ENCODE results near the gene MAGEA9B.
"Not testable (repeated sequence)": the region's sequence is repeated elsewhere in the genome, so short reads cannot be mapped to it uniquely, and the experiment has no call there.

The MAGEA9B gene

GRCh38 chrX:149587359-149587758, at the start of gene MAGEA9B:
Gene MAGEA9B, minus strand, starts transcription at chrX:149587459. Its CDS starts 4,280 bp downstream, at chrX:149583179.
- H3K4me3 ChIP-seq (ENCODE audit: low read depth in 1 of 2, low read length in 2 of 2); H3K36me3 ChIP-seq (ENCODE audit: control insufficient read depth in 1 of 2, insufficient read depth in 2 of 2, low read length in 2 of 2); H3K27me3 ChIP-seq (ENCODE audit: control insufficient read depth in 1 of 2, insufficient read depth in 2 of 2, low read length in 2 of 2); H3K9me3 ChIP-seq (ENCODE audit: control insufficient read depth in 1 of 2, low read length in 2 of 2); H3K27ac ChIP-seq (ENCODE audit: low read depth, low read length); H3K9ac ChIP-seq (ENCODE audit: low read depth in 1 of 2, low read length in 2 of 2); H3K4me1 ChIP-seq (ENCODE audit: control insufficient read depth in 1 of 2, insufficient read depth in 2 of 2, low read length in 2 of 2): not testable (repeated sequence)

GRCh38 chrX:149633511-149633910, 46.3 kb upstream of the MAGEA9B start:
- Histone ChIP-seq H3K27ac (ENCODE audit: low read depth, low read length) (no peak overlapping the region), H3K36me3 (ENCODE audit: control insufficient read depth in 1 of 2, insufficient read depth in 2 of 2, low read length in 2 of 2) (no peaks in the 10 kb centered on the region), H3K27me3 (ENCODE audit: control insufficient read depth in 1 of 2, insufficient read depth in 2 of 2, low read length in 2 of 2) (no peaks in the 10 kb centered on the region)

GRCh38 chrX:149631234-149632165, 44.2 kb upstream of the MAGEA9B start, which contains the start of gene TMEM185A:
Gene TMEM185A, minus strand, starts transcription at chrX:149631792. Its CDS starts 212 bp downstream, at chrX:149631580.
- Histone ChIP-seq H3K36me3 (ENCODE audit: control insufficient read depth in 1 of 2, insufficient read depth in 2 of 2, low read length in 2 of 2) (no peaks in the 10 kb centered on the region), H3K9ac (ENCODE audit: low read depth in 1 of 2, low read length in 2 of 2) (peak within 1 kb of the TSS; percentile 56 to 57), H3K27me3 (ENCODE audit: control insufficient read depth in 1 of 2, insufficient read depth in 2 of 2, low read length in 2 of 2) (no peaks in the 10 kb centered on the region), H3K4me1 (ENCODE audit: control insufficient read depth in 1 of 2, insufficient read depth in 2 of 2, low read length in 2 of 2) (peaks cover 13 to 16% of the 10 kb centered on the region in 2 donors), H3K27ac (ENCODE audit: low read depth, low read length) (no peak within 1 kb of the TSS), H3K4me3 (ENCODE audit: low read depth in 1 of 2, low read length in 2 of 2) (peak within 1 kb of the TSS; percentile 79 to 80), H3K9me3 (ENCODE audit: control insufficient read depth in 1 of 2, low read length in 2 of 2) (no peaks in the 10 kb centered on the region)

More at GRCh38 chrX:149633511-149633910, 46.3 kb upstream of the MAGEA9B start:
- Histone ChIP-seq H3K4me1 (ENCODE audit: control insufficient read depth in 1 of 2, insufficient read depth in 2 of 2, low read length in 2 of 2) (peaks cover 13 to 16% of the 10 kb centered on the region in 2 donors), H3K9me3 (ENCODE audit: control insufficient read depth in 1 of 2, low read length in 2 of 2) (no peaks in the 10 kb centered on the region), H3K4me3 (ENCODE audit: low read depth in 1 of 2, low read length in 2 of 2) (no peak overlapping the region), H3K9ac (ENCODE audit: low read depth in 1 of 2, low read length in 2 of 2) (no peak overlapping the region)

GRCh38 chrX:149630681-149631233, 43.5 kb upstream of the MAGEA9B start:
- no peaks in the 10 kb centered on the region for H3K27me3 ChIP-seq (ENCODE audit: control insufficient read depth in 1 of 2, insufficient read depth in 2 of 2, low read length in 2 of 2)
- H3K27ac ChIP-seq (ENCODE audit: low read depth, low read length) = no peak overlapping the region
- H3K36me3 ChIP-seq (ENCODE audit: control insufficient read depth in 1 of 2, insufficient read depth in 2 of 2, low read length in 2 of 2) = no peaks in the 10 kb centered on the region
- H3K9ac ChIP-seq (ENCODE audit: low read depth in 1 of 2, low read length in 2 of 2) = peak overlapping the region; percentile 54 to 56
- H3K9me3 ChIP-seq (ENCODE audit: control insufficient read depth in 1 of 2, low read length in 2 of 2) = no peaks in the 10 kb centered on the region
- H3K4me1 ChIP-seq (ENCODE audit: control insufficient read depth in 1 of 2, insufficient read depth in 2 of 2, low read length in 2 of 2) = peaks cover 13 to 16% of the 10 kb centered on the region in 2 donors
- H3K4me3 ChIP-seq (ENCODE audit: low read depth in 1 of 2, low read length in 2 of 2) = peak overlapping the region; percentile 79 to 80

GRCh38 chrX:149629730-149630387, 42.6 kb upstream of the MAGEA9B start:
- H3K4me1 ChIP-seq (ENCODE audit: control insufficient read depth in 1 of 2, insufficient read depth in 2 of 2, low read length in 2 of 2) = peaks cover 13 to 16% of the 10 kb centered on the region in 2 donors
- no peaks in the 10 kb centered on the region for H3K27me3 ChIP-seq (ENCODE audit: control insufficient read depth in 1 of 2, insufficient read depth in 2 of 2, low read length in 2 of 2)
- H3K36me3 ChIP-seq (ENCODE audit: control insufficient read depth in 1 of 2, insufficient read depth in 2 of 2, low read length in 2 of 2) = no peaks in the 10 kb centered on the region
- no peak overlapping the region for H3K27ac ChIP-seq (ENCODE audit: low read depth, low read length)
- no peaks in the 10 kb centered on the region for H3K9me3 ChIP-seq (ENCODE audit: control insufficient read depth in 1 of 2, low read length in 2 of 2)
- no peak overlapping the region for H3K9ac ChIP-seq (ENCODE audit: low read depth in 1 of 2, low read length in 2 of 2)
- peak overlapping the region; percentile 79 to 80 for H3K4me3 ChIP-seq (ENCODE audit: low read depth in 1 of 2, low read length in 2 of 2)

- no peaks in the 10 kb centered on the region for H3K9me3 ChIP-seq (ENCODE audit: control insufficient read depth in 1 of 2, low read length in 2 of 2)
- no peak overlapping the region for H3K27ac ChIP-seq (ENCODE audit: low read depth, low read length)
- H3K4me3 ChIP-seq (ENCODE audit: low read depth in 1 of 2, low read length in 2 of 2) = no peak overlapping the region
- H3K27me3 ChIP-seq (ENCODE audit: control insufficient read depth in 1 of 2, insufficient read depth in 2 of 2, low read length in 2 of 2) = no peaks in the 10 kb centered on the region
- peaks cover 13 to 16% of the 10 kb centered on the region in 2 donors for H3K4me1 ChIP-seq (ENCODE audit: control insufficient read depth in 1 of 2, insufficient read depth in 2 of 2, low read length in 2 of 2)
- no peaks in the 10 kb centered on the region for H3K36me3 ChIP-seq (ENCODE audit: control insufficient read depth in 1 of 2, insufficient read depth in 2 of 2, low read length in 2 of 2)
- H3K9ac ChIP-seq (ENCODE audit: low read depth in 1 of 2, low read length in 2 of 2) = no peak overlapping the region
Measured at GRCh38 chrX:149628768-149629167, 41.5 kb upstream of the MAGEA9B start.

GRCh38 chrX:149628280-149628679, 41.0 kb upstream of the MAGEA9B start:
- no peak overlapping the region for H3K27ac ChIP-seq (ENCODE audit: low read depth, low read length)
- H3K9me3 ChIP-seq (ENCODE audit: control insufficient read depth in 1 of 2, low read length in 2 of 2) = no peaks in the 10 kb centered on the region
- H3K9ac ChIP-seq (ENCODE audit: low read depth in 1 of 2, low read length in 2 of 2) = no peak overlapping the region
- H3K4me1 ChIP-seq (ENCODE audit: control insufficient read depth in 1 of 2, insufficient read depth in 2 of 2, low read length in 2 of 2) = peaks cover 13 to 16% of the 10 kb centered on the region in 2 donors
- no peak overlapping the region for H3K4me3 ChIP-seq (ENCODE audit: low read depth in 1 of 2, low read length in 2 of 2)
- H3K27me3 ChIP-seq (ENCODE audit: control insufficient read depth in 1 of 2, insufficient read depth in 2 of 2, low read length in 2 of 2) = no peaks in the 10 kb centered on the region
- H3K36me3 ChIP-seq (ENCODE audit: control insufficient read depth in 1 of 2, insufficient read depth in 2 of 2, low read length in 2 of 2) = no peaks in the 10 kb centered on the region

GRCh38 chrX:149626829-149627228, 39.6 kb upstream of the MAGEA9B start:
- peaks cover 12 to 13% of the 10 kb centered on the region in 2 donors for H3K4me1 ChIP-seq (ENCODE audit: control insufficient read depth in 1 of 2, insufficient read depth in 2 of 2, low read length in 2 of 2)
- H3K27me3 ChIP-seq (ENCODE audit: control insufficient read depth in 1 of 2, insufficient read depth in 2 of 2, low read length in 2 of 2) = not testable (repeated sequence)

GRCh38 chrX:149619662-149620061, 32.4 kb upstream of the MAGEA9B start:
- H3K36me3 ChIP-seq (ENCODE audit: control insufficient read depth in 1 of 2, insufficient read depth in 2 of 2, low read length in 2 of 2); H3K4me3 ChIP-seq (ENCODE audit: low read depth in 1 of 2, low read length in 2 of 2); H3K27me3 ChIP-seq (ENCODE audit: control insufficient read depth in 1 of 2, insufficient read depth in 2 of 2, low read length in 2 of 2); H3K9ac ChIP-seq (ENCODE audit: low read depth in 1 of 2, low read length in 2 of 2); H3K27ac ChIP-seq (ENCODE audit: low read depth, low read length); H3K4me1 ChIP-seq (ENCODE audit: control insufficient read depth in 1 of 2, insufficient read depth in 2 of 2, low read length in 2 of 2); H3K9me3 ChIP-seq (ENCODE audit: control insufficient read depth in 1 of 2, low read length in 2 of 2): not testable (repeated sequence)

More at GRCh38 chrX:149626829-149627228, 39.6 kb upstream of the MAGEA9B start:
- not testable (repeated sequence) for H3K36me3 ChIP-seq (ENCODE audit: control insufficient read depth in 1 of 2, insufficient read depth in 2 of 2, low read length in 2 of 2); H3K27ac ChIP-seq (ENCODE audit: low read depth, low read length); H3K9ac ChIP-seq (ENCODE audit: low read depth in 1 of 2, low read length in 2 of 2); H3K9me3 ChIP-seq (ENCODE audit: control insufficient read depth in 1 of 2, low read length in 2 of 2); H3K4me3 ChIP-seq (ENCODE audit: low read depth in 1 of 2, low read length in 2 of 2)

- H3K36me3 ChIP-seq (ENCODE audit: control insufficient read depth in 1 of 2, insufficient read depth in 2 of 2, low read length in 2 of 2) = no peaks in the 10 kb centered on the region
- H3K9ac ChIP-seq (ENCODE audit: low read depth in 1 of 2, low read length in 2 of 2) = no peak overlapping the region
- no peaks in the 10 kb centered on the region for H3K27me3 ChIP-seq (ENCODE audit: control insufficient read depth in 1 of 2, insufficient read depth in 2 of 2, low read length in 2 of 2)
- H3K27ac ChIP-seq (ENCODE audit: low read depth, low read length) = no peak overlapping the region
- peaks cover 0 to 3% of the 10 kb centered on the region in 2 donors for H3K4me1 ChIP-seq (ENCODE audit: control insufficient read depth in 1 of 2, insufficient read depth in 2 of 2, low read length in 2 of 2)
- H3K4me3 ChIP-seq (ENCODE audit: low read depth in 1 of 2, low read length in 2 of 2) = no peak overlapping the region
- H3K9me3 ChIP-seq (ENCODE audit: control insufficient read depth in 1 of 2, low read length in 2 of 2) = no peaks in the 10 kb centered on the region
Measured at GRCh38 chrX:149618871-149619270, 31.6 kb upstream of the MAGEA9B start.
